Measurements from ENCODE around the gene GATB.
"Not testable (repeated sequence)": the region's sequence is repeated elsewhere in the genome, so short reads cannot be mapped to it uniquely, and the experiment has no call there.

Gene GATB

GRCh38 chr4:151785484-151786157 is 24.8 kb upstream of the GATB start:
- no peak for DNase-seq

DNA sequence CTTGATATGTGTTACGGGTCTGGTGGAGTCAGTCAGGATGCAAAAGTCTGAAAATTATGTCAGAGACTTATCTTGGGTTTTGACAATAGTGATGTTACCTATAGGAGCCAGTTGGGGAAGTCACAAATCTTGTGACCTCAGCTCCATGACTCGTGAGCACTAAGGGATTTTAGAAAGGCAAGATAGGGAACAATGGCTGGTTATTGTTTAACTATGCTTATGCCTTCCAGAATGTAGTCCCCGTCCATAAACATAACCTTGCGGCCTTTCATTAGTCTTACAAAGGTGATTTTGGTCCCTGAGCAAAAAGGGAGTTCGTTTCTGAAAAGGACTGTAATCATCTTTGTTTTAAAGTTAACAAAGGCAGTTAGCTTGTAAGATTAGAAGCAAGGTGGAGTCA is 23.9 kb upstream of the GATB start:
- DNase-seq, result no peak

DNA sequence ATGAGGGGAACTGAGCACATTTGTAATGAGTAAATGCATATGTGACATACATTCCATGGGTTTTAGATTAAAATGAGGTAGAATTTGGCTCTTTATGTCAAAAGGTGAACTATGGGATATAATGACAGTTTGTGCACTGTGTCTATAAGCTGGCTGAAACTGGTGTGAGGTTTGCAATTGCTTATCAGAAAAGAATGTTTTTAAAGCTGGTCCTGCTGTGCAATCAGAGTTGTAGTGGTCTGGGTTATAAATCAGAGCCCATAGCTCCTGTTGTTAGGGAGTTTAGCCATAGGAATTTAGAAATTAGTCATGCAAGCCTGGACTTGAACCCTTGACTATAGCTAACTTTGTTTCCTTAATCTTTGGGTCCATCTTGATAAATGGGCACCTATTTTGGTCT is 23.1 kb upstream of the GATB start:
- DNase-seq, result no peak

- no peak for DNase-seq
Measured at GRCh38 chr4:151782296-151782695, 21.5 kb upstream of the GATB start.

DNA sequence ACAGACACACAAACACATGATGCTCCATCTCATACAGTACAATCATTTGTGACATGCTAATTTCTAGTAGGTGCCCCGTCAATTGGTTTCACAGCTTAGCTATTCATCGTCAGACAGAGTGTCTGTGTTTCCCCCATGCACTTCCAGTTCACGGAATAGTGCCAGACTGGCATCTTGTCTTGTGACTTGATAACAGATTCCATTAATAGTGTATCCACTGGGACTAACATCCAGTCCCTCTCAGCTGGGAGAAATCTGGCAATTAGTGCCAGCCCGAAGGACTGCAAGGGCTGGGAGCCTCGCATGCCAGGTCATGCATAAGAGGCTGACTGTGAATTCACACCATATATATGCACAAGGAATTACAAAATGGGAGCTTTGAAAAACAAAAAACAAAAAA is 20.2 kb upstream of the GATB start:
- DNase-seq, result no peak

- no peak for DNase-seq
Measured at GRCh38 chr4:151777471-151777870, 16.7 kb upstream of the GATB start.

DNA sequence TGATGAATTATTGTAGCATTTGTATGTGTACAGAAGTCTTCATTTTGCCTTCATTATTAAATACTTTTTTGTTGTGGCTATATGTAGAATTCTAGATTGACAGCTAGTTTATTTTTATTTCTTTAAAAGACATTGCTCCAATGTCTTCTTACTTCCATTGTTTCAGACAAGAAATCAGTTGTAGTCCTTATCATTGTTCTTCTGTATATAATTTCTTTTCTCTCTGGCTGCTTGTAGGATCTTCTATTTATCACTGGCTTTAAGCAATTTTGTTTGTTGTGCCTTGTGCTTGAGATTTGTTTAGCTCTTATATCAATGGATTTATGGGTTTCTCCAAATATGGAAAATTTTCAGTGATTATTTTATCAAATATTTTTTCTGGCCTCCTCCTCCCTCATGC is 13.5 kb upstream of the GATB start:
- DNase-seq, result no peak

DNA sequence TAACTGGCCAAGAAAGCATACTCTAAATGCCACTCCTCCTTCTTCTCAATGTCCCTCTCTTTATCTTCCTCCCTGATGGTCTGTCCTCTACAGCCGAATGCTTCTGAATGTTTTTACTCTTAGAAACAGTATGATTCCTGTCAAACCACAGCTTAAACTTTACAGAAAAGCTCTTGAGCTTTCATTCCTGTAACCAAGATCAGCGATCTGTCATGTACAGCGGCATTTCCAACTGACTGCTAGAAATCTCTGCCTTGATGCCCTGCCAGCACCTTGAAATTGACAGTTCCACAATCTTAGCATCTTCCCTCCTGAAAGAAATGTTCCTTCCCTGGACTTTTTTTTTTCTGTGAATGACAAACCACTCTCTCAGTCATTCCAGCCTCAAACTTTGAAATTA is 11.5 kb upstream of the GATB start:
- no peak for DNase-seq

- DNase-seq, result no peak
Measured at GRCh38 chr4:151771664-151772063, 10.9 kb upstream of the GATB start.

DNA sequence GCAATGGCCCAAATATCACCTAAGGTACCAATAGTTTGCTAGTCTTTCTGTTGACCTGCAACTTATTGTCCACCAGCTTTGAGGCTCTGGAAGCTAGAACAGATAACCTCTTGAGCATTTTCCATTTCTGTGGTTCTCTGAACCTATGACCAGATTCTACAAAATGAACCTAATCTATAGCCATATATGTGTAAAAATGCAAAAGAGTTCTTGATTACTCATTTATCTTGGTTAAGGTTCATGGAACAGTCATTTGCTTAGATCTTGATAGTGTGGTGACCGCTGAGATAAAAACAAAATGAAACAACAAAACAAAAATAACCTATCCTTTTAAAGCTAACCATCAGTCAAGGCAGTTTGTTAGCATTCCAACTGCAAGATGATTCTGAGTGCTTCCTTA is 9.3 kb upstream of the GATB start:
- DNase-seq, result no peak

- no peak for DNase-seq
Measured at GRCh38 chr4:151768835-151769234, 8.0 kb upstream of the GATB start.

- no peak for DNase-seq
Measured at GRCh38 chr4:151766691-151767090, 5.9 kb upstream of the GATB start.

GRCh38 chr4:151760002-151760401 is 805 bp downstream of the GATB start:
- DNase-seq, result no peak

DNA sequence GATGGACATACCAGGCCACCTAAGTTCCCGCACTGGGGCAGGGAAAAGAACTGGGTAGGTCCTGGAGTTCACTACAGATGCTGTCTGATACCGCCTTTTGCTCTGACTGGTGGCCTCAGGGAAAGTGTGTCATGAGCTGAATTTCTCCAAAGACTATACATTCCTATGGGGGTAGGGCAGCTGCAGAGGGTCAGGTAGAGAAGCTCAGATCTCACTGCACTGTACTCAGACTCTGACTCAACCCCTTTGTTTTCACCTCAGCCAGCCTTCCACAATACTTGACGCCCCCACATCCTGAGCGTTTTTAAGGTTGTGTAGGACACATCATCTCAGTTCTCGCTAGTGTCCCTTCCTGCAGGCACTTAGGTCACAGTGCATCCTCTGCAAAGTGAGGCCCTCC is 7.8 kb downstream of the GATB start:
- DNase-seq, result no peak

GRCh38 chr4:151750156-151750555 is 10.7 kb downstream of the GATB start:
- no peak for DNase-seq

DNA sequence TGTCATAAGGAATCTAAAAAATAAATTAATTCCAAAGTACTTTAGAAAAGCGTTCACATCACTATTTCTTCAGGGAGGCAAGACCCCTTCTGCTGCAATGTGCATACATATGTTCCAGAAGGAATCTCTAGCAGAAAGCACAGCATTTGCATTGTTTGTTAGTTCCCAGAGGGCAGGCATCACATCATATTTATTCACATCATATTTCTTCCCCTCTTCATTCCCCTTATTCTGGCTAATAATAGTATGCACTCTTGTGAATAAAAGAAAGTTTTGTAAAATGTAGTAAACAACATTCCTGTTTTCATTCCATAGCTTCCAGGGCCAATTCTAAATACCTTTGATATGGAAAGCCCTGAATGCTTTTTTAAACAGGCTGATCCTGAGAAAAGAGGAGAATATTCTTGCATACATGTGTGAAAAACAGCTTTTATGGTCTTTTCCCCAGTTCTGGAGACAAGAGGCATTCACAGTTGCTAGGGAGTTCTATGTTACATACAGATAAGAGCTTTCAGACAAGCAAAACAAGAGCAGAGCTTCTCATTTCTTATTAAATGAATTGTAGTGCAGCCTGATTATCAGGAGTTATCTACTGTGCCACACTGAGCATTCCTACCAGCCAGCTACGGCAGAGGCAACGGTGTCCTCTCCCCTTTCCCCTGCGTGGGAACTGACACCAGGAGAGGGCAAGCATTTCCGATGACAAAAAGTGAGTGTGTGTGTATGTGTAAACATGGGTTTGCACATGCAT is 15.2 kb downstream of the GATB start:
- no peak for DNase-seq

- DNase-seq, result no peak
Measured at GRCh38 chr4:151744614-151745013, 16.2 kb downstream of the GATB start.

DNA sequence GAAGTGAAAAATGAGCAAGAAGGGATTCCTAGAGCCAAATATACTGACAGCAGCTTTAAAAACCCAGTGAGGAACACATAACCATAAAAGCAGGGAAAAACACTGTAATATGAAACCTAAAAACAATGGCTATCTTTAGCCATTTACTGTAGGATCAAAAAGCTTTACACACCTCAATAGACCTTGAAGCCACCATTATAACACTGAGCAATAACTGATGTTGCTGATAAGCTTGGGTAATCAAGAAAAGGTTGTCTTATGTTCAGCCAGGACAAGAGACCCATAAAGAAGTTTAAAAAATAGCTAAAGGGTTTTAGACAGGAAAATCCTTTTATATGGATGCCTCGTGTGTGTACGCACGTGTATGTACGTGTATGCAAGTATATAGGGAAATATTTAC is 16.9 kb downstream of the GATB start:
- no peak for DNase-seq

DNA sequence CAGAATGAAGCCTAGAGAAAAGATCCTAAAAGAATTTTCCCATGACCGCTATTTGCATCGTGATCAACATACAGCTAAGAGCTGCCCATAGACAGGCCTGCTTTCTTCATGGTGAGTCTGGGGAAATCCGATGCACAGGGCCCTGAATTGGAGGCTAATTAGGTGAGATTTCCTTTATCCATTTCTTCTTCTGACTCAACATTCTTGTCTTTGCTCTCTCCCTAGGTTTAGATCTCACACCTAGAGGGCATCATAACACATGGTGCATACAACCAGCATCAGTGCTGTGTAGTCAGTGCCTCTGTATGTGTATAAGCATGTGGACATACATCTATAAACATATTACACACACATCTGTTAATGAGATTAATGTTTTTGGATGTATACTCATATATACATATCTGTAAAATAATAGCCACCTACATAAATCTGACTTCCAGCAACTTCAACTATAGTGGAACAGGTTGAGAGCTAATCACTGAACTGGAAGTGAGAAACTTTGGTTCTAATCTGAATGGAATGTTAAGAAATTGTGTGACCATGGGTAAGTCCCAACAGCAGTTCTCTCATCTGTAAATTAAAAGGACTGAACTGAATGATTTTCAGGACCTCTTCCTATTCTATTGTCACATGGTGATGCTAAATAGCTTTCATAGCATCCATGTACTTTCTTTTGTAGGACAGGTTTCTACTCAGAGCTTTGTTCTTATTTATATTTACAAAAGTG is 17.5 kb downstream of the GATB start:
- DNase-seq, result no peak

DNA sequence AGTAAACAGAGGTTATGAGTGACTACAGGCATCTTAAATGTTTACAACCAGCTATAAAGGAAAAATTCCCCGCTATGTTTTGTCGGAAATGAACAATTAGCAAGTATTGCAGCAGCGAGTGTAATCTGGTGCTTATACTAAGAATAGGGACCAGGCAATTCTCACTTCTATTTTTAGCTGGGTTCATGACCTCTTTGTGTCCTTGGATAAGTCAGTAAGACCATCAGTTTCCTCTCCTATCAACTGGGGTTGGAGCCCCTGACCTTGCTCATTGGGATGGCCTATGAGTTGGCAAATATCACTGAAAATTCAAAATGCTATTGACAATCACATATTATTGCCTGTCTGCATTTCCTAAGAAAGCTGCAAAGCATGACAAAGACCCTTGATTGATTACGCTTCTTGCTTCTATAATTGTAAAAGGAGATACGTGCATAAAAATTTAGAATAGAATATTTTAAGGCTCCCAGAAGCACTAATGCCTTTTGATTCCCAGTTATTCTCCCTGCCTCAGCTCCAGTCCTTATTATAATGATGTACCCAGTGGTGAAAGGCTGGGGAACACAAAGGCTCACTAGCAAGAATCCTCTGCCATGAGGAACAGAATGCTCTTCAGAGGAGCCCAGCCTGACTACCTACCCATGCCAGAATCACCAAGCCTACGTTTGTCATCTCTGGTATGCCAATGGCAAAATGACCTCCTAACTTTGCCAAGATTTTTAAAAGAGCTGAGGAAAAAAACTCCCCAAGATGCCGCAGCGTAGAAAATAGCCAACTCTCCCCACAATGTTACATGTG is 21.9 kb downstream of the GATB start:
- DNase-seq, result no peak

DNA sequence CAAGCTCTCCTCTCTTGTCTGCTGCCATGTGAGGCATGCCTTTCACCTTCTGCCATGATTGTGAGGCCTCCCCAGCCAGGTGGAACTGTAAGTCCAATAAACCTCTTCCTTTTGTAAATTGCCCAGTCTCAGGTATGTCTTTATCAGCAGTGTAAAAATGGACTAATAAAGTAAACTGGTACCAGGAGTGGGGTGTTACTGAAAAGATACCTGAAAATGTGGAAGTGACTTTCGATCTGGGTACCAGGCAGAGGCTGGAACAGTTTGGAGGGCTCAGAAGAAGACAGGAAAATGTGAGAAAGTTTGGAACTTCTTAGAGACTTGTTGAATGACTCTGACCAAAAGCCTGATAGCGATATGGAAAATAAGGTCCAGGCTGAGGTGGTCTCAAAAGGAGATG is 24.0 kb downstream of the GATB start:
- DNase-seq, result not testable (repeated sequence)

GRCh38 chr4:151736361-151736760 is 24.4 kb downstream of the GATB start:
- no peak for DNase-seq

- DNase-seq, result not testable (repeated sequence)
Measured at GRCh38 chr4:151731670-151732069, 29.1 kb downstream of the GATB start.

Data from NCI-H510A (cell line).